ENCODE results near the gene CDKN3.
"Not testable (repeated sequence)": the region's sequence is repeated elsewhere in the genome, so short reads cannot be mapped to it uniquely, and the experiment has no call there.

Gene CDKN3

GRCh38 chr14:54385556-54385955 lies 11.3 kb upstream of the CDKN3 start:
- no peak for DNase-seq
- peaks cover 0 to 2% (median 0%) of the 10 kb centered on the region in 5 experiments for H3K27me3 ChIP-seq (replicated peaks in 2 of 5; ENCODE audit: control insufficient read depth in 4 of 5, insufficient read depth in 5 of 5, low read length in 4 of 5)
- ChIA-PET POLR2A (no interaction called here), CTCF (no interaction called here)
- H3K4me3 ChIP-seq (ENCODE audit: control insufficient read depth in 1 of 7, extremely low read depth in 1 of 7, insufficient read depth in 4 of 7, low read depth in 2 of 7, low read length in 6 of 7): no peak overlapping the region
- no peaks in the 10 kb centered on the region for H3K36me3 ChIP-seq (ENCODE audit: control insufficient read depth in 4 of 4, insufficient read depth in 4 of 4, low read length in 3 of 4)
- H3K27ac ChIP-seq (ENCODE audit: insufficient read depth in 1 of 2, low read depth in 1 of 2, low read length in 2 of 2, poor library complexity in 1 of 2, severe bottlenecking in 2 of 2): no peak overlapping the region
- no peaks in the 10 kb centered on the region for H3K9me3 ChIP-seq (ENCODE audit: control extremely low read depth in 1 of 5, control insufficient read depth in 4 of 5, insufficient read depth in 2 of 5, low read depth in 1 of 5, low read length in 4 of 5)
- no peaks in the 10 kb centered on the region for H3K4me1 ChIP-seq (ENCODE audit: control extremely low read depth in 1 of 4, control insufficient read depth in 4 of 4, insufficient read depth in 4 of 4, low read length in 3 of 4)
- WGBS (ENCODE audit: insufficient coverage): 96% methylated on average over 3 of the region's 4 CpGs

- Histone ChIP-seq H3K27ac (ENCODE audit: insufficient read depth in 1 of 2, low read depth in 1 of 2, low read length in 2 of 2, poor library complexity in 1 of 2, severe bottlenecking in 2 of 2) (no peak overlapping the region), H3K4me3 (ENCODE audit: control insufficient read depth in 1 of 7, extremely low read depth in 1 of 7, insufficient read depth in 4 of 7, low read depth in 2 of 7, low read length in 6 of 7) (no peak overlapping the region), H3K27me3 (replicated peaks in 2 of 5; ENCODE audit: control insufficient read depth in 4 of 5, insufficient read depth in 5 of 5, low read length in 4 of 5) (peaks cover 0 to 2% (median 0%) of the 10 kb centered on the region in 5 experiments), H3K9me3 (ENCODE audit: control extremely low read depth in 1 of 5, control insufficient read depth in 4 of 5, insufficient read depth in 2 of 5, low read depth in 1 of 5, low read length in 4 of 5) (no peaks in the 10 kb centered on the region), H3K4me1 (ENCODE audit: control extremely low read depth in 1 of 4, control insufficient read depth in 4 of 4, insufficient read depth in 4 of 4, low read length in 3 of 4) (no peaks in the 10 kb centered on the region), H3K36me3 (ENCODE audit: control insufficient read depth in 4 of 4, insufficient read depth in 4 of 4, low read length in 3 of 4) (no peaks in the 10 kb centered on the region)
- POLR2A ChIA-PET: no interaction called here
- WGBS (ENCODE audit: insufficient coverage): 95% methylated on average over 3 of the region's 5 CpGs
- CTCF ChIA-PET: interaction anchor here (1.2 kb wide), 1 partner anchor 10 kb away, joined by 3 read pairs; no protein-coding TSS in a partner anchor
- DNase-seq: no peak
Measured at GRCh38 chr14:54387328-54387727, 9.5 kb upstream of the CDKN3 start.

GRCh38 chr14:54392131-54392859 lies 4.5 kb upstream of the CDKN3 start:
- no peak for DNase-seq
- no peak overlapping the region for H3K4me3 ChIP-seq (ENCODE audit: control insufficient read depth in 1 of 7, extremely low read depth in 1 of 7, insufficient read depth in 4 of 7, low read depth in 2 of 7, low read length in 6 of 7)
- WGBS (ENCODE audit: insufficient coverage): 92% methylated on average over 12 of the region's 14 CpGs
- no peaks in the 10 kb centered on the region for H3K36me3 ChIP-seq (ENCODE audit: control insufficient read depth in 4 of 4, insufficient read depth in 4 of 4, low read length in 3 of 4)
- peaks cover 0 to 6% (median 3%) of the 10 kb centered on the region in 4 experiments for H3K4me1 ChIP-seq (ENCODE audit: control extremely low read depth in 1 of 4, control insufficient read depth in 4 of 4, insufficient read depth in 4 of 4, low read length in 3 of 4)
- ChIA-PET CTCF (interaction anchor here (0.9 kb wide), 1 partner anchor 11 kb away, joined by 3 read pairs; no protein-coding TSS in a partner anchor), POLR2A (no interaction called here)
- H3K27ac ChIP-seq (ENCODE audit: insufficient read depth in 1 of 2, low read depth in 1 of 2, low read length in 2 of 2, poor library complexity in 1 of 2, severe bottlenecking in 2 of 2): no peak overlapping the region
- H3K9me3 ChIP-seq (ENCODE audit: control extremely low read depth in 1 of 5, control insufficient read depth in 4 of 5, insufficient read depth in 2 of 5, low read depth in 1 of 5, low read length in 4 of 5): no peaks in the 10 kb centered on the region
- peaks cover 0 to 2% (median 0%) of the 10 kb centered on the region in 5 experiments for H3K27me3 ChIP-seq (replicated peaks in 2 of 5; ENCODE audit: control insufficient read depth in 4 of 5, insufficient read depth in 5 of 5, low read length in 4 of 5)

GRCh38 chr14:54392986-54393884 lies 3.6 kb upstream of the CDKN3 start:
- CTCF ChIA-PET: interaction anchor here (4.2 kb wide), 1 partner anchor 26 kb away, joined by 16 read pairs; no protein-coding TSS in a partner anchor
- H3K9me3 ChIP-seq (ENCODE audit: control extremely low read depth in 1 of 5, control insufficient read depth in 4 of 5, insufficient read depth in 2 of 5, low read depth in 1 of 5, low read length in 4 of 5); POLR2A ChIA-PET: not testable (repeated sequence)

GRCh38 chr14:54394596-54394995 lies 2.2 kb upstream of the CDKN3 start:
- no peak overlapping the region for H3K27ac ChIP-seq (ENCODE audit: insufficient read depth in 1 of 2, low read depth in 1 of 2, low read length in 2 of 2, poor library complexity in 1 of 2, severe bottlenecking in 2 of 2)
- ChIA-PET POLR2A (no interaction called here), CTCF (interaction anchor here (4.2 kb wide), 1 partner anchor 27 kb away, joined by 16 read pairs; no protein-coding TSS in a partner anchor)
- WGBS (ENCODE audit: insufficient coverage): 97% methylated on average over 23 of the region's 27 CpGs
- H3K4me3 ChIP-seq (ENCODE audit: control insufficient read depth in 1 of 7, extremely low read depth in 1 of 7, insufficient read depth in 4 of 7, low read depth in 2 of 7, low read length in 6 of 7): no peak overlapping the region
- H3K4me1 ChIP-seq (ENCODE audit: control extremely low read depth in 1 of 4, control insufficient read depth in 4 of 4, insufficient read depth in 4 of 4, low read length in 3 of 4): peaks cover 1 to 29% (median 21%) of the 10 kb centered on the region in 4 experiments
- H3K36me3 ChIP-seq (ENCODE audit: control insufficient read depth in 4 of 4, insufficient read depth in 4 of 4, low read length in 3 of 4): no peaks in the 10 kb centered on the region
- no peaks in the 10 kb centered on the region for H3K9me3 ChIP-seq (ENCODE audit: control extremely low read depth in 1 of 5, control insufficient read depth in 4 of 5, insufficient read depth in 2 of 5, low read depth in 1 of 5, low read length in 4 of 5)
- H3K27me3 ChIP-seq (replicated peaks in 2 of 5; ENCODE audit: control insufficient read depth in 4 of 5, insufficient read depth in 5 of 5, low read length in 4 of 5): no peaks in the 10 kb centered on the region
- no peak for DNase-seq

More at GRCh38 chr14:54392986-54393884, 3.6 kb upstream of the CDKN3 start:
- H3K4me1 ChIP-seq (ENCODE audit: control extremely low read depth in 1 of 4, control insufficient read depth in 4 of 4, insufficient read depth in 4 of 4, low read length in 3 of 4): peaks cover 1 to 16% (median 12%) of the 10 kb centered on the region in 4 experiments
- H3K27ac ChIP-seq (ENCODE audit: insufficient read depth in 1 of 2, low read depth in 1 of 2, low read length in 2 of 2, poor library complexity in 1 of 2, severe bottlenecking in 2 of 2); H3K4me3 ChIP-seq (ENCODE audit: control insufficient read depth in 1 of 7, extremely low read depth in 1 of 7, insufficient read depth in 4 of 7, low read depth in 2 of 7, low read length in 6 of 7); DNase-seq; H3K36me3 ChIP-seq (ENCODE audit: control insufficient read depth in 4 of 4, insufficient read depth in 4 of 4, low read length in 3 of 4); H3K27me3 ChIP-seq (replicated peaks in 2 of 5; ENCODE audit: control insufficient read depth in 4 of 5, insufficient read depth in 5 of 5, low read length in 4 of 5): not testable (repeated sequence)
- 97% methylated on average over 51 of the region's 68 CpGs for WGBS (ENCODE audit: insufficient coverage)

- H3K4me1 ChIP-seq (ENCODE audit: control extremely low read depth in 1 of 4, control insufficient read depth in 4 of 4, insufficient read depth in 4 of 4, low read length in 3 of 4): peaks cover 1 to 29% (median 21%) of the 10 kb centered on the region in 4 experiments
- no peak overlapping the region for H3K4me3 ChIP-seq (ENCODE audit: control insufficient read depth in 1 of 7, extremely low read depth in 1 of 7, insufficient read depth in 4 of 7, low read depth in 2 of 7, low read length in 6 of 7)
- no peak for DNase-seq
- WGBS (ENCODE audit: insufficient coverage): 96% methylated on average over 3 of the region's 4 CpGs
- POLR2A ChIA-PET: no interaction called here
- no peaks in the 10 kb centered on the region for H3K36me3 ChIP-seq (ENCODE audit: control insufficient read depth in 4 of 4, insufficient read depth in 4 of 4, low read length in 3 of 4)
- H3K9me3 ChIP-seq (ENCODE audit: control extremely low read depth in 1 of 5, control insufficient read depth in 4 of 5, insufficient read depth in 2 of 5, low read depth in 1 of 5, low read length in 4 of 5): no peaks in the 10 kb centered on the region
- CTCF ChIA-PET: interaction anchor here (4.2 kb wide), 1 partner anchor 28 kb away, joined by 16 read pairs; no protein-coding TSS in a partner anchor
- no peak overlapping the region for H3K27ac ChIP-seq (ENCODE audit: insufficient read depth in 1 of 2, low read depth in 1 of 2, low read length in 2 of 2, poor library complexity in 1 of 2, severe bottlenecking in 2 of 2)
- no peaks in the 10 kb centered on the region for H3K27me3 ChIP-seq (replicated peaks in 2 of 5; ENCODE audit: control insufficient read depth in 4 of 5, insufficient read depth in 5 of 5, low read length in 4 of 5)
Measured at GRCh38 chr14:54395284-54395683, 1.5 kb upstream of the CDKN3 start.

Measured in common myeloid progenitor, CD34-positive (primary cell).